DND-41 (cell line): ENCODE data around the gene TUBGCP3.

Source experiments
- ATAC-seq: fragments of 200-7000 bp; cut with Tn5 transposase; 3 replicates; pipeline ENCODE4 v1.9.1; 2021; ENCODE audit warnings: low read depth; ENCODE audit not compliant: insufficient read depth
- DNase-seq: peaks from one replicate; pipeline ENCODE4 v3.0.0-alpha.2; 2020
- H2AFZ ChIP-seq: 2 replicates; pipeline ENCODE4 v1.6.0; 2012; ENCODE audit warnings: low read depth, low read length
- H3K27ac ChIP-seq: 2 replicates; pipeline ENCODE4 v1.5.1; 2012; ENCODE audit warnings: low read length, inconsistent platforms
- H3K27me3 ChIP-seq: fragments of 200-600 bp; sonication (generic); 2 replicates; pipeline ENCODE4 v1.6.0; 2012; ENCODE audit warnings: low read length, mild to moderate bottlenecking, inconsistent platforms; ENCODE audit not compliant: insufficient read depth, poor library complexity
- H3K36me3 ChIP-seq: 2 replicates; pipeline ENCODE4 v1.5.1; 2012; ENCODE audit warnings: low read length, inconsistent platforms; ENCODE audit not compliant: insufficient read depth
- H3K4me1 ChIP-seq: 2 replicates; pipeline ENCODE4 v1.5.1; 2012; ENCODE audit warnings: mild to moderate bottlenecking, low read length; ENCODE audit not compliant: insufficient read depth
- H3K4me2 ChIP-seq: 2 replicates; pipeline ENCODE4 v1.6.0; 2012; ENCODE audit warnings: mild to moderate bottlenecking, moderate library complexity, low read length, inconsistent platforms; ENCODE audit not compliant: insufficient read depth
- H3K4me3 ChIP-seq, 2 experiments: fragments of 200-600 bp in 1 of 2; shearing (Covaris generic) in 1 of 2; 2 replicates each; pipeline ENCODE4 v1.5.1; 2012 to 2016; ENCODE audit warnings: inconsistent platforms in 2 of 2, low read length in 2 of 2, mild to moderate bottlenecking in 2 of 2, low read depth in 1 of 2, moderate library complexity in 1 of 2
- H3K79me2 ChIP-seq: 2 replicates; pipeline ENCODE4 v1.6.0; 2012; ENCODE audit warnings: low read length, inconsistent platforms; ENCODE audit not compliant: insufficient read depth
- H3K9ac ChIP-seq: 2 replicates; pipeline ENCODE4 v1.6.0; 2012; ENCODE audit warnings: low read depth, mild to moderate bottlenecking, inconsistent platforms, low read length, moderate library complexity
- H3K9me3 ChIP-seq: 2 replicates; pipeline ENCODE4 v1.5.1; 2012; ENCODE audit warnings: low read length, moderate library complexity, mild to moderate bottlenecking, inconsistent platforms; ENCODE audit not compliant: insufficient read depth, severe bottlenecking
- H4K20me1 ChIP-seq: 2 replicates; pipeline ENCODE4 v1.6.0; 2012; ENCODE audit warnings: low read length; ENCODE audit not compliant: insufficient read depth
- CTCF ChIP-seq: IDR thresholded peaks from 2 replicates; pipeline ENCODE4 v1.5.1; 2012; ENCODE audit warnings: borderline replicate concordance, low read length, moderate library complexity, mild to moderate bottlenecking; ENCODE audit not compliant: poor library complexity, severe bottlenecking; ENCODE audit errors: extremely low read depth
- EZH2 ChIP-seq: IDR thresholded peaks from 3 replicates; pipeline ENCODE4 v1.6.1; 2012; ENCODE audit warnings: borderline replicate concordance, low read depth, mild to moderate bottlenecking, moderate library complexity, low read length, inconsistent platforms; ENCODE audit not compliant: severe bottlenecking

Gene TUBGCP3

GRCh38 chr13:112608212-112608611 lies 20.3 kb upstream of the TUBGCP3 start:
- H2AFZ ChIP-seq: no peak overlapping the region
- H3K27ac ChIP-seq: no peak overlapping the region
- H3K9me3 ChIP-seq: no peaks in the 10 kb centered on the region
- no peak for DNase-seq
- TF ChIP-seq CTCF (no peak), EZH2 (no peak)
- H4K20me1 ChIP-seq: no peaks in the 10 kb centered on the region
- no peaks in the 10 kb centered on the region for H3K36me3 ChIP-seq
- ATAC-seq: no peak
- H3K4me3 ChIP-seq: no peak overlapping the region
- H3K9ac ChIP-seq: no peak overlapping the region
- H3K27me3 ChIP-seq: peaks cover 4% of the 10 kb centered on the region
- H3K4me2 ChIP-seq: no peak overlapping the region
- H3K79me2 ChIP-seq: no peaks in the 10 kb centered on the region
- H3K4me1 ChIP-seq: peaks cover 10% of the 10 kb centered on the region

- H3K79me2 ChIP-seq: no peaks in the 10 kb centered on the region
- TF ChIP-seq EZH2: no peak
- peak; percentile 93 for TF ChIP-seq CTCF
- peak overlapping the region in 1 of 2 experiments; percentile 54; a peak in 3 of 4 replicates for H3K4me3 ChIP-seq
- peak overlapping the region; percentile 52 for H3K9ac ChIP-seq
- H3K27me3 ChIP-seq: peaks cover 16% of the 10 kb centered on the region
- no peaks in the 10 kb centered on the region for H3K9me3 ChIP-seq
- peak overlapping the region; percentile 76 for H3K4me2 ChIP-seq
- DNase-seq (peak; percentile 88), ATAC-seq (peak; percentile 100)
- peak overlapping the region; percentile 75 for H2AFZ ChIP-seq
- no peaks in the 10 kb centered on the region for H4K20me1 ChIP-seq
- peaks cover 10% of the 10 kb centered on the region for H3K4me1 ChIP-seq
- no peak overlapping the region for H3K27ac ChIP-seq
- no peaks in the 10 kb centered on the region for H3K36me3 ChIP-seq
Measured at GRCh38 chr13:112606109-112607001, 18.4 kb upstream of the TUBGCP3 start.

GRCh38 chr13:112605531-112605990 lies 17.6 kb upstream of the TUBGCP3 start:
- DNase-seq: no peak
- Histone ChIP-seq H3K27me3 (peaks cover 17% of the 10 kb centered on the region), H3K79me2 (no peaks in the 10 kb centered on the region), H2AFZ (peak overlapping the region; percentile 75), H3K9ac (peak overlapping the region; percentile 52; the same call in 1 of the 2 replicates), H3K27ac (no peak overlapping the region), H3K4me3 (peak overlapping the region in 1 of 2 experiments; percentile 54; a peak in 1 of 4 replicates), H3K9me3 (no peaks in the 10 kb centered on the region), H3K36me3 (no peaks in the 10 kb centered on the region), H3K4me1 (peaks cover 10% of the 10 kb centered on the region), H4K20me1 (no peaks in the 10 kb centered on the region), H3K4me2 (peak overlapping the region; percentile 76)
- TF ChIP-seq CTCF: no peak
- no peak for TF ChIP-seq EZH2
- ATAC-seq: no peak
